Spleen (tissue), 7 donors: ENCODE measurements around the gene CEMIP.

Source experiments
- POLR2A ChIP-seq, 3 donors: fragments of 450-650 bp; IDR thresholded peaks; one replicate each; pipeline ENCODE4 v1.5.1; 2017; ENCODE audit warnings: antibody characterized with exemption in 3 of 3, mild to moderate bottlenecking in 1 of 3
- TF ChIP-seq, protein P1 (sequence below), 11 experiments: fragments of 200-600 bp in 7 of 11; fragments of 450-650 bp in 4 of 11; sonication (generic) in 4 of 11; IDR thresholded peaks in 8 of 11; conservative IDR thresholded peaks in 3 of 11; 1 replicate in 7 of 11; 2 replicates in 4 of 11; pipeline versions ENCODE4 v1.4.0 to v1.8.0; 2016 to 2021; ENCODE audit warnings: antibody characterized with exemption in 11 of 11, inconsistent platforms in 4 of 11, mild to moderate bottlenecking in 1 of 11
- donor health status: DM: no; HTN: no; CAD: no; lungs with moderate emphysema.
- donor health status: DM: no; HTN: no; CAD: no.
- donor health status: DM: no; HTN: no; CAD: no.

DNA sequence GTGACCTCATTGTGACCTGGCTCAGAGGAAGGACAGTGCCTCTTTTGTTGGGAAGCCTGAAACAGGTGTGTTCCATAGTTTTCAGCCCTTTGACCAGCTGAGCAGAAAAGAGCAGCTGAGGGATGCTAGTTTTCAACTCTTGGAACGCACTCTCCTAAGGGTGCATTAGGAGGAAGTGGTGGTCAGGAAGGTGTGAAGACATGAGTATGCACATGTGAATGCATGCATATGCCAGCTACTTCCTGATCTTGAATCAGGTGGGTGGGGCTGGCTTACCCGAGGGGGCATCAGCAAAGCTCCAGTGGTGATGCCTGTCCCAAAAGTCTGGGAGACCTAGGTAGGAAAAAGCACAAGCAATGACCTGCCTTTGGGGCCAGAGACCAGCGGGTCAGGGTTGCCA is 23.3 kb upstream of the CEMIP start:
- TF ChIP-seq, protein P1, sequence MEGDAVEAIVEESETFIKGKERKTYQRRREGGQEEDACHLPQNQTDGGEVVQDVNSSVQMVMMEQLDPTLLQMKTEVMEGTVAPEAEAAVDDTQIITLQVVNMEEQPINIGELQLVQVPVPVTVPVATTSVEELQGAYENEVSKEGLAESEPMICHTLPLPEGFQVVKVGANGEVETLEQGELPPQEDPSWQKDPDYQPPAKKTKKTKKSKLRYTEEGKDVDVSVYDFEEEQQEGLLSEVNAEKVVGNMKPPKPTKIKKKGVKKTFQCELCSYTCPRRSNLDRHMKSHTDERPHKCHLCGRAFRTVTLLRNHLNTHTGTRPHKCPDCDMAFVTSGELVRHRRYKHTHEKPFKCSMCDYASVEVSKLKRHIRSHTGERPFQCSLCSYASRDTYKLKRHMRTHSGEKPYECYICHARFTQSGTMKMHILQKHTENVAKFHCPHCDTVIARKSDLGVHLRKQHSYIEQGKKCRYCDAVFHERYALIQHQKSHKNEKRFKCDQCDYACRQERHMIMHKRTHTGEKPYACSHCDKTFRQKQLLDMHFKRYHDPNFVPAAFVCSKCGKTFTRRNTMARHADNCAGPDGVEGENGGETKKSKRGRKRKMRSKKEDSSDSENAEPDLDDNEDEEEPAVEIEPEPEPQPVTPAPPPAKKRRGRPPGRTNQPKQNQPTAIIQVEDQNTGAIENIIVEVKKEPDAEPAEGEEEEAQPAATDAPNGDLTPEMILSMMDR (IDR thresholded peaks at IDR 0.05 in 8 of 11, conservative IDR thresholded peaks at IDR 0.05 in 3 of 11) = no peak
- no peak for TF ChIP-seq POLR2A (IDR thresholded peaks at IDR 0.05)
